Brain microvascular endothelial cell (primary cell): ENCODE data around the gene CRACDL.

Experiments
- DNase-seq: peaks from one replicate; pipeline ENCODE4 v3.0.0-alpha.2; 2020
- H3K27ac ChIP-seq: fragments of 250-450 bp; sonication (Bioruptor Pico); 2 replicates; pipeline ENCODE4 v1.5.1; 2020; ENCODE audit warnings: mild to moderate bottlenecking, moderate library complexity
- H3K27me3 ChIP-seq: fragments of 250-450 bp; sonication (Bioruptor Pico); replicated peaks from 2 replicates; pipeline ENCODE4 v1.5.1; 2020; ENCODE audit warnings: mild to moderate bottlenecking
- H3K36me3 ChIP-seq: fragments of 250-450 bp; sonication (Bioruptor Pico); replicated peaks from 2 replicates; pipeline ENCODE4 v1.5.1; 2020; ENCODE audit warnings: mild to moderate bottlenecking
- H3K4me3 ChIP-seq: 2 replicates; pipeline ENCODE4 v1.5.1; 2011; ENCODE audit warnings: low read depth, mild to moderate bottlenecking, control low read depth, low read length, moderate library complexity
- in situ Hi-C: cut with HindIII; loops from 2 replicates; pipeline ENCODE4 v1.10.0; 2017; ENCODE audit warnings: low sequenced_read_pairs, low pct_ligation_motif_present
- TF ChIP-seq, protein P1 (sequence below): IDR thresholded peaks from 2 replicates; pipeline ENCODE4 v1.5.1; 2011; ENCODE audit warnings: low read depth, mild to moderate bottlenecking, moderate library complexity, low read length, control low read depth, inconsistent platforms; ENCODE audit errors: missing control alignments

The CRACDL gene

DNA sequence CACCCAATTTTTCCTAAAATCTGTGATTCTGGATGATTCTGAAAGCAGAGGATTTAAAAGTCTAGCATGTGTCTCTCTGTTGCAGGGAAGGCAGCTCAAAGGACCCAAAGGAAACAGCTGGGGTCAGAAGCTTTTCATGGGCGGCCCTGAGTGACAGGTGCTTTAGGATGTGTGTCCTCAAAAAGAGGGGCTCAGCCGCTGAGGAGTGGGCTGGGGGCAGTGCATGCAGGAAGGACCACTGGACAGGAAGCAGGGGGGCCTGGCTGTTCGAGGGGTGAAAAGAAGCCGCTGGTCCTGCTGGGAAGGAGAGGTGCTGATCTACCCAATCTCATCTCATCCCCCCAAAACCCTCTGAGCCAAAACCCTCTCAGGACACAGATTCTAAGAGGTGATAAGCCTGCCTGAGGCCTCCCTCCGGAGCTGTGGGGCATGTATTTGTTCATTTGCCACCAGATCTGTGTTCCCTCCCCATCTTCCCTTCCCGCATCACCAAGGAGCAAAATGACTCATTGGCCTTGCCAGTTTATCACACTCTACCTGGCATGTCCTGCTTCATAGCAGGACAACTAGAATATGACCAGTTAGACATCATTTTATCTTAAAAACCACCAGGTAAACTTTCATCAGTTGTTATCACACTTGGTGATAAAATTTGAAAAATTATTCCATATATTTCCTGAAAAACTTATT, 106.3 kb downstream of the CRACDL start:
- no peak overlapping the region for H3K27ac ChIP-seq
- no peak overlapping the region for H3K4me3 ChIP-seq
- H3K27me3 ChIP-seq: peaks cover 1% of the 10 kb centered on the region
- no peak for DNase-seq
- in situ Hi-C loops: no loop called here
- TF ChIP-seq, protein P1, sequence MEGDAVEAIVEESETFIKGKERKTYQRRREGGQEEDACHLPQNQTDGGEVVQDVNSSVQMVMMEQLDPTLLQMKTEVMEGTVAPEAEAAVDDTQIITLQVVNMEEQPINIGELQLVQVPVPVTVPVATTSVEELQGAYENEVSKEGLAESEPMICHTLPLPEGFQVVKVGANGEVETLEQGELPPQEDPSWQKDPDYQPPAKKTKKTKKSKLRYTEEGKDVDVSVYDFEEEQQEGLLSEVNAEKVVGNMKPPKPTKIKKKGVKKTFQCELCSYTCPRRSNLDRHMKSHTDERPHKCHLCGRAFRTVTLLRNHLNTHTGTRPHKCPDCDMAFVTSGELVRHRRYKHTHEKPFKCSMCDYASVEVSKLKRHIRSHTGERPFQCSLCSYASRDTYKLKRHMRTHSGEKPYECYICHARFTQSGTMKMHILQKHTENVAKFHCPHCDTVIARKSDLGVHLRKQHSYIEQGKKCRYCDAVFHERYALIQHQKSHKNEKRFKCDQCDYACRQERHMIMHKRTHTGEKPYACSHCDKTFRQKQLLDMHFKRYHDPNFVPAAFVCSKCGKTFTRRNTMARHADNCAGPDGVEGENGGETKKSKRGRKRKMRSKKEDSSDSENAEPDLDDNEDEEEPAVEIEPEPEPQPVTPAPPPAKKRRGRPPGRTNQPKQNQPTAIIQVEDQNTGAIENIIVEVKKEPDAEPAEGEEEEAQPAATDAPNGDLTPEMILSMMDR: no peak
- no peaks in the 10 kb centered on the region for H3K36me3 ChIP-seq

DNA sequence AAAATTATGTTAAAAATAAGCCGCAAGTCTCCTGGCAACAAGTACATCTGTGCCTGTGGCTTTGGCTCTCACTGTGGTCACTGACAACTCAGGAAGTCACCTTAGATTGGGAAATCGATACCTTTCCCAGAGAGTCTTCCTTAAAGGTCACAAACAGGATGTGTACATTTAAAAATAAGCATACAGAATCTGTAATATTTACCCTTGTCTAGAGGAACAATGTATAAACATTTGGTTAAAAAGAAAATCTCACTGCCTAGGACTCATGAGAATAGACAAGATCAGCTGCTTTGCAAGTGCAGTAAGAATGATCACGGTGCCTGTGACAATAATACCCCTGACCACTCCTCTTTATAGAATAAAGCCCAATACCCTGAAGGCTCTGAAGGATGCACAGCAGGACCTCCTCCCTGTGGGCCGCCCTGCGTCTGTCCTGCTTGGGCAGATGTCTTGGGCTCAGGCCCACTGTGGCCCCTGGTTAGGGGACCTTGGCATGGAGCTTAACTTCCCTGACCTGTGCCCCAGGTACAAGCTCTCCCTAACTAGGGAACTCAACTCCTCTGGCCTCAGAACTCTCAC, 107.1 kb downstream of the CRACDL start:
- TF ChIP-seq, protein P1: no peak
- peaks cover 3% of the 10 kb centered on the region for H3K27me3 ChIP-seq
- no peaks in the 10 kb centered on the region for H3K36me3 ChIP-seq
- H3K27ac ChIP-seq: no peak overlapping the region
- in situ Hi-C loops: no loop called here
- H3K4me3 ChIP-seq: no peak overlapping the region
- DNase-seq: no peak

DNA sequence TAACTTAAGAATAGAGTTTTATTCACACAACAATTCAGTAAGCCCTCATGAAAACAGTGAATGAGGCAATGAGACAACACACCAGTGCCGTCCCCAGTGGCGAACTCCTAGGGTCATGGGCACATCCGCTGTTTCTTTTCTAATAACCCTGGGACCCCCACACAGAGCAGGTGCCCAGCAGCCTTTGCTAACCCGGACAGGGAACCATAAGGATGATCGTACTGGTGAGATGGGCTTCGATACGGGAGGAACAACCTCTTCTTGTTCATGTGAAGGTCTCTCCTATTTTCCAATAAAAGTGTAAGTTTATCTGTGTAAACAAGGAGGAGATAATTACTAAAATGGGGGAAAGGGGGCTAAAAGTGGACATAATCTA, 107.7 kb downstream of the CRACDL start:
- peaks cover 7% of the 10 kb centered on the region for H3K27me3 ChIP-seq
- no peak overlapping the region for H3K27ac ChIP-seq
- DNase-seq: no peak
- no peaks in the 10 kb centered on the region for H3K36me3 ChIP-seq
- TF ChIP-seq, protein P1: no peak
- in situ Hi-C loops: no loop called here
- no peak overlapping the region for H3K4me3 ChIP-seq

DNA sequence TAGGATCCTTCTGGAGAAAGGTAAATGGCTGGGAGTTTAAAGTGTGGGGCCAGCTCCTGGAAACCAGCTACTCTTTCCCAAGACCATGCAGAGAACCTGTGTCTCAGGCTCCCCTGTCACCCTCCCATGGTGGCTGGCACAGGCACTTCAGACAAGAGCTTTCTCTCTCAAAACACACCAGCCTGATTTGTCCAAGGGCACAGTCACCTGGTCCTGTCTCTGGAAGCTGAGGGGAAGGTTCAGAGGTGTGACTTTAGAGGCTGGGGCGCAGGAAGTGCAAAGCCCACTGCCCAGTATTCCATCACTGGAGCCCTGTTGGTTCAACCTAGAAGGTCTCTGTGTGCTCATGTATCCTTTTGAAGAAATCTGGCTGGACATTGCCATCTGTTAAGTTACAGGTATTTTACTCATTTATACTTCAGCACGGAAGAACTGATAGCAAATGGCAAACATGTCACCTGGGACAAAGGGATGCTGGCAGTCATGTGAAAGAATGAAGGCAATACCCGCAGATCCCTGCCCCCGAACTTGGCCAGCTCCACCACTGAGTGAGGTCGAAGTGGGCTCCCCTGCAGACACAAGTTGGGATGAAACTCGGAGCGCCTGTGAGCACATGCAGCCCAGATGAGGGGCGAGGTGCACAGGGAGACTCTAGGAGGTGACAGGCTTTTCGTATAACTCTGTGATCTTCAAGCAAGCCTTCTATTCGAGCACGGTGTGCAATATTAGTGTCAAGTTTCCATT, 108.2 kb downstream of the CRACDL start:
- H3K36me3 ChIP-seq: no peaks in the 10 kb centered on the region
- no peak overlapping the region for H3K27ac ChIP-seq
- DNase-seq: no peak
- TF ChIP-seq, protein P1: no peak
- no peak overlapping the region for H3K4me3 ChIP-seq
- H3K27me3 ChIP-seq: peaks cover 7% of the 10 kb centered on the region
- in situ Hi-C loops: no loop called here

DNA sequence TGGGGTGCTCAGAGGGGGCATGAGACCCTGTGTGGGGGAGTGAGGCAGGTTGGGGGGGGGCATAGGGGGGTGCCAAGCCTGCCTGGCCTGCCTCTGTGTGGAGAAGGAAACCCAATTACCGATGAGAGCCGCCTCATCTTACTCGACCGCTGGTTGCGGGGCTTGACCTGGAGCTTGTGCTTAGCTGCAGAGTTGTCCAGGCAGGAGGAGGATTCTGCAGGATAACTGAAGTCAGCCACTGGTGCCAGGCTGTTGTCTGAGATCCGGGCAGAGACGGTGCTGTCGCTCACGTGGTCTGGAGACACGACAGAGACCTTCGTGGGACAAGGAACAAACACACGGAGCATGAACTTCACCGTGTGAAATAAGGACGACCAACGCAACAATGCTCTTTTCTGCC, 109.2 kb downstream of the CRACDL start:
- H3K4me3 ChIP-seq: no peak overlapping the region
- no peak for DNase-seq
- in situ Hi-C loops: no loop called here
- no peaks in the 10 kb centered on the region for H3K36me3 ChIP-seq
- TF ChIP-seq, protein P1: no peak
- no peak overlapping the region for H3K27ac ChIP-seq
- peaks cover 7% of the 10 kb centered on the region for H3K27me3 ChIP-seq
